Right renal cortex interstitium (tissue), 3 donors: Measurements from ENCODE around the gene PAIP1. TPM values are rescaled to one million over a fixed set of nuclear protein-coding genes. Genes with fewer than 3 reads are reported as not detected.
"Not testable (repeated sequence)": the region's sequence is repeated elsewhere in the genome, so short reads cannot be mapped to it uniquely, and the experiment has no call there.

ENCODE experiments used
- DNase-seq, 3 donors: peaks; one replicate each; pipeline ENCODE4 v3.0.0-alpha.2; 2013; ENCODE audit warnings: low read depth in 3 of 3, low spot score in 2 of 3
- polyA plus RNA-seq, 3 donors: library from polyadenylated mRNA; unstranded; fragments of 120-200 nt; gene quantifications; one replicate each; pipeline ENCODE4 v1.2.1, GENCODE V29; 2013; ENCODE audit not compliant: insufficient read length in 3 of 3

PAIP1 gene
- polyA plus RNA-seq, 3 donors, result 176 to 193 (median 180) TPM

GRCh38 chr5:43572357-43572756 lies 15.5 kb upstream of the PAIP1 start:
- DNase-seq, result no peak

GRCh38 chr5:43571237-43571636 lies 14.4 kb upstream of the PAIP1 start:
- no peak for DNase-seq

GRCh38 chr5:43570450-43571158 lies 13.7 kb upstream of the PAIP1 start:
- DNase-seq, result no peak

GRCh38 chr5:43569236-43569746 lies 12.4 kb upstream of the PAIP1 start:
- DNase-seq, result no peak

- DNase-seq, result no peak
Observed at GRCh38 chr5:43567967-43568366, 11.1 kb upstream of the PAIP1 start.

- no peak for DNase-seq
Observed at GRCh38 chr5:43565043-43565442, 8.2 kb upstream of the PAIP1 start.

GRCh38 chr5:43564289-43564850 lies 7.5 kb upstream of the PAIP1 start:
- no peak for DNase-seq

- DNase-seq, result no peak
Observed at GRCh38 chr5:43563321-43563720, 6.4 kb upstream of the PAIP1 start.

- no peak for DNase-seq
Observed at GRCh38 chr5:43561356-43561755, 4.5 kb upstream of the PAIP1 start.

- no peak for DNase-seq
Observed at GRCh38 chr5:43560128-43560527, 3.3 kb upstream of the PAIP1 start.

GRCh38 chr5:43556607-43556856 lies 345 bp downstream of the PAIP1 start:
- DNase-seq, result not testable (repeated sequence)

- DNase-seq, result peak; percentile 42 to 62 (median 52)
Observed at GRCh38 chr5:43555895-43556606, 826 bp downstream of the PAIP1 start.

- DNase-seq, result no peak
Observed at GRCh38 chr5:43554497-43554896, 2.4 kb downstream of the PAIP1 start.

- no peak for DNase-seq
Observed at GRCh38 chr5:43553381-43553780, 3.5 kb downstream of the PAIP1 start.

- DNase-seq, result no peak
Observed at GRCh38 chr5:43551731-43552130, 5.1 kb downstream of the PAIP1 start.

GRCh38 chr5:43549272-43549671 lies 7.6 kb downstream of the PAIP1 start:
- DNase-seq, result not testable (repeated sequence)

GRCh38 chr5:43548358-43548757 lies 8.5 kb downstream of the PAIP1 start:
- DNase-seq, result no peak

GRCh38 chr5:43547532-43547931 lies 9.3 kb downstream of the PAIP1 start:
- DNase-seq, result no peak

- no peak for DNase-seq
Observed at GRCh38 chr5:43543434-43543833, 13.4 kb downstream of the PAIP1 start.

- DNase-seq, result no peak
Observed at GRCh38 chr5:43540746-43541145, 16.1 kb downstream of the PAIP1 start.

- no peak for DNase-seq
Observed at GRCh38 chr5:43536972-43537371, 19.9 kb downstream of the PAIP1 start.

- no peak for DNase-seq
Observed at GRCh38 chr5:43533646-43534045, 23.2 kb downstream of the PAIP1 start.
